GM18858 (cell line): ENCODE data around the gene DNAH6.
"Not testable (repeated sequence)": the region's sequence is repeated elsewhere in the genome, so short reads cannot be mapped to it uniquely, and the experiment has no call there.

Source experiments
- ATAC-seq: cut with Tn5 transposase; IDR thresholded peaks from one replicate; pipeline ENCODE4 v1.9.1; 2021; ENCODE audit not compliant: unreplicated experiment

DNAH6 gene

DNA sequence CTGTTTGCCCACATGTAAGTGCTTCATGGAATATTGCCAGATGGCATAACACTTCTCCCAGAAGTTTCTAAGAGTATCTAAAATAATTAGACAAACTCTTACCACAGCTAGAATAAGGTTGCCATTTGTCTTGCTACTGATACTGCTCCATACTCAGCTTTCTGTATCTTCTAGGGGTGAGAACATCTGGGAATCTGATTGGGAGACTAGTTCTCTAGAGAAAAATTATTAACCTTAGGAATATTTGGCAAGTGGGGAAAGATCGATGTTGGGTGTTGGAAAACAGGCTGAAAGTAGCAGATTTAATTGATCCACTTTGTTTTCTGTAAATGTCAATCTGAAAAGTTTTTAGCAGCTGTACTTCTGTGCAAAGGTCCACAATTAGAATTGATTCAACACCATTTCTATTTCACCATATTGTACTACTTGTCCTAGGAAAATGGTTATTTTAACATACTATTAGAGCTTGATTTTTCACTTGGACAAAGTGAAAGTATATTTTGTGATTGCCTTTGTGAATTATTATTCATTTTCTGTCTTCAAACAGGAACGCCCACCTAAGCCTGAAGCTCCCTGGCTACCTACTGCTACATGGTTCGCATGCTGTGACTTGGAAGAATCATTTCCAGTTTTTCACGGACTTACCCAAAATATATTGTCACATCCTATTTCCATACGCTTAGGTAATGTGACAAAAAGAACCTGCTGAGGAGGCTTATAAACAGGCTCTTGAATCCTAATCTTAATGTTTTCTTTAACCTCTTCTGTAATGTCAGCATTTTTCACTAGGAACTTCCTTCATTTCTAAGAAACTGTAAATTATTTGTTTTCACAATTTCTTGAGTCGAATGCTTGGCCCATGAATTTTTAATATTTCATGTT lies 216.8 kb downstream of the DNAH6 start:
- ATAC-seq, result no peak

DNA sequence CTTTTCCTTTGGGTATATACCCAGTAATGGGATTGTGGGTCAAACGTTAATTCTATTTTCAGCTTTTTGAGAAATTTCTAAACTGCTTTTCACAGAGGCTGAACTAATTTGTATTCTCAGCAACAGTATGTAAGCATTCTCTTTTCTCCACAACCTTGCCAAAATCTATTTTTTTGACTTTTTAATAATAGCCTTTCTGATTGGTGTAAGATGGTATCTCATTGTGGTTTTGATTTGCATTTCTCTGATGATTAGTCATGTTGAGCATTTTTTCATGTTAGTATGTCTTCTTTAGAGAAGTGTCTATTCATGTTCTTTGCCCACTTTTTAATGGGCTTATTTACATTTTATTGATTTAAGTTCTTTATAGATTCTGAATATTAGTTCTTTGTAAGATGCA lies 219.1 kb downstream of the DNAH6 start:
- no peak for ATAC-seq

DNA sequence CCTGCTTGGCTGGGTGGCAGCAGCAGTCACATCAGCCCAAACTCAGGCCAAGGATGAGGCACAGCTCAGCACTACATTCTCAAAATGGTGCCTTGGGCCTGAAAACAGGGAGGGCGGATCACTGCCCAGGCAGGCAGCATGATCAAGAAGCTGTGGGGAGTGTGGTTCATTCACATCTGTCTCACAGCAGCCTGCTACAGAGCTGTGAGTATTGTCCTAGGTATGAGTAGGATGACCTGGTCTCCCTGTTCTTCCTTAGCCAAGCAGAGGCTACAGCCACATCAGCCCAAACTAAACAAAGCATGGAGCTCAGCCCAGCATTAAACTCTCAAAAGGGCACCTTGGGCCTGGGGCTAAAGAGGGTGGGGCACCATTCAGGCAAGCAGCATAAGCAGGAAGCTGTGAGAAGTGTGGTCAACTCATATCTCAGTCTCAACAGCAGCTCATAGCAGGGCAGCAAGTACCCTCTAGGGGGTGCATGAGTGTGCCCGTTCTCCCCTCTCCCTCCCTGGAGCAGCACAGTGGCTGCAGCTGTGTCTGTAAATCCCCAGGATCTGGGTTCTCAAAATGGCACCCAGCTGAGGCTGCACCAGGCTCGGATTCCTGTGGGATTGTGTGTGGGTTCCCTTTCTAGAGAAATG lies 225.0 kb downstream of the DNAH6 start:
- ATAC-seq, result peak; percentile 99

DNA sequence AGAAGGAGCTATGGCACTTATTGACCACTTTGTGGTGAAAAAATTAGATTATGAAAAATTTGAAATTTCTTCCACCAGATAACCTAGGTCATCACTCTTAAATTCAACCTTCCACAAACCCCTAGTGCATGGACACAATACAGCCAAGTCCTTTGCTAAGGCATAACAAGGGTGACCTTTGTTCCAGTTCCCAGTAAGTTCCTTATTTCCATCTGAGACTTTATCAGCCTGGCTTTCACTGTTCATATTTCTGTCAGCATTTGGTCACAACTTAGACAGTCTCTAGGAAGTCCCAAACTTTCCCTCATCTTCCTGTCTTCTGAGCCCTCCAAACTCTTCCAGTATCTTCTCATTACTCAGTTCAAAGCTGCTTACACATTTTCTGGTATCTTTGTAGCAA lies 232.0 kb downstream of the DNAH6 start:
- ATAC-seq, result no peak

DNA sequence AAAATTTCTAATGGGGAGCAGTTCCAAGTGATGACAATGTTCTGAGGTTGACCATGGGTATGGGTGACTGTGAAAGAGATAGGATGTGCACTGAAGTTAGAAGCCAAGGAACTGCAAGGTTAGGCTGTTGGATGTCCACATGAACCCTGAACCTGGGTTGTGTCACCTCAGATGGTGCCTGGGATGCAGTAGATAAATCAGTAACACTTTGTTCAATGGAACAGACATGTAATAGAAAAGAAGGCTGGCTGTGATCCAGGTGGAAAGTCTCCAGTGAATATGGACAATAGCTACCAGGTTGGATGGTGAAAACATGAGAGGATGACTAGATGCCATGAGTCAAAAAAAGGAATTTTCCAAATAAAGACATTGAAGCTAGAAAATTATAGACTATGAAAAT lies 233.1 kb downstream of the DNAH6 start:
- no peak for ATAC-seq

DNA sequence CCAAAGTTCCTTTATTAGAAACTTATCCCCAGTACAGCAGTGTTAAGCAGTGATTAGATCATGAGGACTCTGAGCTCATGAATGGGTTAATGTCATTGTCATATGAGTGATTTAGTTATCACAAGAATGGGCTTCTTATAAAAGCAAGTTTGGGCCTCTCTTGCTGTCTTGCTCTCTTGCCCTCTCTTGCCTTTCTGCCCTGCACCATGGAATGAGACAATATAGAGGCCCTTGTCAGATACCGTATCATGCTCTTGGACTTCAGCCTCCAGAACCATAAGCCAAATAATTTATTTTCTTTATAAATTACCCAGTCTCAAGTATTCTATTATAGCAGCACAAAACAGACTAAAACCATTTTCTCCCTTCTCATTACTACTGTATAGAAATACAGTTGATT lies 238.8 kb downstream of the DNAH6 start:
- ATAC-seq, result no peak

DNA sequence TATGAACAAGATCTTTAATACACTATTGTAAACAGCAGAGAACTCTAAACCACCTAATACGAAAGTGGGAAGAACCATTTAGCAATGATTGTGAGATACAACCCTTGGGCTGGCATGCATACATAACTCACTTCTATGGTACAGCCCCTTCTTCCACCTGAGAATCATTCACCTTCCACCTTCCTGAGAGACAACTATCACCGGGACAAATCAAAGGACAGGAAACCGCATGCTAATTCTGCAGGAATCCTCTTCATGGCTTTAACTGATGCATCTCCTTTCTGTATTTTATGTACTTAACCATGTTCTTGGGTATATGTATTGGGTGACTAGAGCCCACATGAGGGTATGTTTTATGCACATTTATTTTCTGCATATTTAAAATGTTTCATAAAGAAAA lies 241.3 kb downstream of the DNAH6 start:
- no peak for ATAC-seq

DNA sequence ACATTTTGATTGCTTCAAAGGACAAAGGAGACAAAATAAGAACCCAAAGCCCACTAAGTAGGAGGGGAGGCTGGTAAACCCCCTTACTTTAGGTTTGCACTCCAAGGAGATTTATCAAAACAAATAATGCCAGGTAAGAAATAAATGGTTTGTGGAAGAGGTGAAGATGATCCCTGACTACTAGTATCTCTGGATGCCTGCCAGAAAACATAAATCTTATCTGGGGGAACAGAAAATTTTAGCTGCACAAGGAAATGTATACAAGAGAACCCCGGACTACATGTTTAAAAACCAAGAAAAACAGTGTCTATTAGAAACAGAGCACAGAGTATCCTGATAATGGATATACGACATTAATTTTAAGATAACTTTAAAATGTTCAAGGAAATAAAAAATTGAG lies 250.5 kb downstream of the DNAH6 start:
- no peak for ATAC-seq

DNA sequence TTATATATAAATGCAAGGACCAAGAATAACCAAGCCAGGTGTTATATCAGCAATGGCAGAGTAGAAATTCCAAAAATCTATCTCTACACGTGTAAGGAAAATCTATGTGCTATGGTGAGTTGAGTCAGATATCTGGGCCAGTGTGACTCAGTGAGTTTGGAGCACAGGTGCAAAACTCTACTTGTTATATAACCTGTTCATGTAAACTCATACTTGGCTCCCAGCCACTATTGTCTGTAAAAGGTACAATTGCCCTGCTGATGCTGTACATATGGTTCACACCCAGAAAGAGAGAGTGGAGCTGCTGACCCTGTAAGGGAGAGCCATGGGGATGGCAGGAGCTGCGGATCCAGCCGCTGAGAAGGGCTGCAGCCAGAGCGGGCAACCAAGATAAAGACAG lies 252.5 kb downstream of the DNAH6 start:
- no peak for ATAC-seq

DNA sequence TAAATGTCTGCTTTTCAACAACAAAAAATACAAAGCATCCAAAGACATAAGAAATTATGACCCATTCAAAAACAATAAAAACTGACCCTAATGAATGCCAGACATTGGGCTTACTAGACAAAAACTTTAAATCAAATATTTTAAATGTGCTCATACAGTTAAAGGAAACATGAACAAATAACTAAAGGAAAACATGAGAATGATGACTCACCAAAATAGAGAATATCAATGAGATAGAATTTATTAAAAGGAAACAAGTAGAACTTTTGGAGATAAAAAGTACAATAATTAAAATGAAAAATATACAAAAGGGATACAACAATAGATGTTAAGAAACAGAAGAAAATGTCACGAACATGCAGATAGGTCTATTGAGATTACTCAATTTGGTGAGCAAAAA lies 254.0 kb downstream of the DNAH6 start:
- no peak for ATAC-seq

DNA sequence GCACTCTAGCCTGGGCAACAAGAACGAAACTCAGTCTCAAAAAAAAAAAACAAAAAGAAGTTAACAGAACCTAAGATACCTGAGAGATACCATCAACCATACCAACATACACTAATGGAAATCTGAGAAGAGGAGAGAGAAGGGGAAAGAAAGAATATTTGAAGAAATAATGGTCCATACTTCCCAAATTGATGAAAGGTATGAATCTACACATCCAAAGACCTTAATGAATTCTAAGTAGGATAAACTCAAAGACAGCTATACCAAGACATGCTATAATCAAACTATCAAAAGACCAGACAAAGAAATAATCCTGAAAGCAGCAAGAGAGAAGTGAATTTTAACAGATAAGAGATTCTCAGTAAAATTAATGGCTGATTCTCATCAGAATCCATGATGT lies 255.0 kb downstream of the DNAH6 start:
- ATAC-seq, result no peak

DNA sequence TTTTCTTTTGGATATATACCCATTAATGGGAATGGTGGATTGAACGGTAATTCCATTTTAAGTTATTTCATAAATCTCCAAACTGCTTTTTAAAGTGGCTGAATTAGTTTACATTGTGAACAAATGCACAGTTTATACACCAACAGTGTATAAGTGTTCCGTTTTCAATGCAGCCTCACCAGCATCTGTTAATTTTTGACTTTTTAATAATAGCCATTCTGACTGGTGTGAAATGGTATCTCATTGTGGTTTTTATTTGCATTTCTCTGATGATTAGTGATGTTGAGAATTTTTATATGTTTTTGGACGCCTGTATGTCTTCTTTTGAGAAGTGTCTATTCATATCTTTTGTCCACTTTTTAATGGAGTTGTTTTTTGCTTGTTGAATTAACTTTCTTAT lies 257.3 kb downstream of the DNAH6 start:
- ATAC-seq, result not testable (repeated sequence)

DNA sequence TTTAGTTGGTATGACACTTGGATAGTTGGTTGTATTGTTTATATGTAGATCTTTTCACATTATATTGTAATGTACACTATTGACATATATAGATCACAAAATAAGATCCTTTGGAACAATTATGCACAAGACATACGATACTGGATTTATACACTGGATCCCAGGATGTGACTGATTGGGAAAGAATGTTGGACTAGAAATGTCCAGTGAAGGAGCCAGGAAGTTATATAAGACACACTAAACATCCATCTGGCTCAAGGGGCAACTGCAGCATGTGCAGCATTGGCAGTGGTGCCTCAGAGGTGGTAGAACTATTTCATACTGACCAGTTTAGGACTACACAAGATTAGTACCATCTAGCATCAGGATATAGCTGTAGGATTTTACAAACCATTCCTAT lies 259.7 kb downstream of the DNAH6 start:
- no peak for ATAC-seq

DNA sequence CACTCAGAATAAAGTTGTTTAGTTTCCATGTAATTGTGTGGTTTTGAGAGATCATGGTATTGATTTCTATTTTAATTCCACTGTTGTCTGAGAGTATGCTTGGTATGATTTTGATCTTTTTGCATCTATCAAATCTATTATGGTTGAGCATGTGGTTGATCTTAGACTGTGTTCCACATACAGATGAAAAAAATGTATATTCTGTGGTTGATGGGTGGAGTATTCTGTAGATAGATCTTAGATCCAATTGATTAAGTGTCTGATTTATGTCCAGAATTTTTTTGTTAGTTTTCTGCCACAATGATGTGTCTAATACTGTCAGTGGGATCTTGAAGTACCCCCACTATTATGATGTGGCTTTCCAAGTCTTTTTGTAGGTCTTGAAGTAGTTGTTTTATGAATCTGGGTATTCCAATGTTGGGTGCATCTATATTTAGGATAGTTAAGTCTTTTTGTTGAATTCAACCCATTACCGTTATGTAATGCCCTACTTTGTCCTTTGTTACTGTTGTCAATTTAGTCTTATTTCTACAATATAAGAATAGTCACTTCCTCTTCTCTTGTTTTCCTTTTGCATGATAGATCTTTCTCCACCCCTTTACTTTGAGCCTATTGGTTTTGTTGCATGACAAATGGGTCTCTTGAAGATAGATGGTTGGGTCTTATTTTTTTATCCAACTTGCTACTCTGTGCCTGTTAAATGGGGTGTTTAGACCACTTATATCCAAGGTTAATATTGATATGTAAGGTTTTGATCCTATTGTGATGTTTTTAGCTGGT lies 262.8 kb downstream of the DNAH6 start:
- ATAC-seq, result no peak

DNA sequence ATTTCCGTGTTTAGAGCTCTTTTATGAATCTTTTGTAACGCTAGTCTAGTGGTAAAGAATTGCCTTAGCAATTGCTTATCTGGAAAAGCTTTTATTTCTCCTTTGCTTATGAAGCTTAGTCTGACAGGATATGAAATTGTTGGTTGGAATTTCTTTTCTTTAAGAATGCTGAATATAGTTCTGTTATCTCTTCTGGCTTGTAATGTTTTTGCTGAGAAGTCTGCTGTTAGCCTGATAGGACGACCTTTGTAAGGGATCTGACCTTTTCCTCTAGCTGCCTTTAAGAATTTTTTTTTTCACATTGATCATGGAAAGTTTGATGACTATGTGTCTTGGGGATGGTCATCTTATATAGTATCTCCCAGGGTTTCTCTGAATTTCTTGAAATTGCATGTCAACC lies 263.5 kb downstream of the DNAH6 start:
- no peak for ATAC-seq

DNA sequence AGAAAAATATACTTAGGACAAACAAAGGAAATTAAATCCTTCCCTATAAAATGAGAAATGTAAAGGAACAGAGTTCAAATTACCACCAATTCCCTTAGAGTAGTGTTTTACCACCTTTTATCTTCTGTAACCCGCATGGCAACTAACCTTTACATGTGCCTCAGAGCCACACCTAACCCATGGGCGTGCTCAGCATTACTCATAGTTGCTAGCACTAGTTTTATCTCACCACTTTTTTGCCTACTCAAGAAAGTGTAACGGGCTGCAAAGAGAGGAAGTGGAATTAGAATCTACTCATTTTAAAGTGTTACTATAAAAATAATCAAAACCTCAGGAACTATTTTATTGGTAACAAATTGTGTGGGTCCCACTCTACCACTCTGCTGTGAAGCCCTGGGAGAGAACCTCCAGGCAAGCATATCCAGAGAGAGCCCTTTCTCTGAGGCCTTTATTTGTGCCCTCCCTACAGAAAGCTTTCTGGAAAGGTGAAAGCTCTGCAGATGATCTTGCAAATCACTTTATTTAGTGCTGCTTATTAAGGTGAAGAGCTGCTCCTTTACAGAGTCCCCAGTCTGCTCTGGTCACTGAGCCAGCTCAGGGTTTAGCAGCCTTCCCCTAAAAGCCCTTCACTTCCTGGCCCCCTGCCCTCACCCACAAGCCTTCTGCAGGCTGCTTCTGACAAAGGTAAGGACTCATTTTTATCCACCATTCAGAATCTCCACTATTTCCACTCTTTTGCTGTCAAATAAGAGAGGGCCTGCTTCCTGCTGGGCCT lies 265.8 kb downstream of the DNAH6 start:
- peak; percentile 87 for ATAC-seq

DNA sequence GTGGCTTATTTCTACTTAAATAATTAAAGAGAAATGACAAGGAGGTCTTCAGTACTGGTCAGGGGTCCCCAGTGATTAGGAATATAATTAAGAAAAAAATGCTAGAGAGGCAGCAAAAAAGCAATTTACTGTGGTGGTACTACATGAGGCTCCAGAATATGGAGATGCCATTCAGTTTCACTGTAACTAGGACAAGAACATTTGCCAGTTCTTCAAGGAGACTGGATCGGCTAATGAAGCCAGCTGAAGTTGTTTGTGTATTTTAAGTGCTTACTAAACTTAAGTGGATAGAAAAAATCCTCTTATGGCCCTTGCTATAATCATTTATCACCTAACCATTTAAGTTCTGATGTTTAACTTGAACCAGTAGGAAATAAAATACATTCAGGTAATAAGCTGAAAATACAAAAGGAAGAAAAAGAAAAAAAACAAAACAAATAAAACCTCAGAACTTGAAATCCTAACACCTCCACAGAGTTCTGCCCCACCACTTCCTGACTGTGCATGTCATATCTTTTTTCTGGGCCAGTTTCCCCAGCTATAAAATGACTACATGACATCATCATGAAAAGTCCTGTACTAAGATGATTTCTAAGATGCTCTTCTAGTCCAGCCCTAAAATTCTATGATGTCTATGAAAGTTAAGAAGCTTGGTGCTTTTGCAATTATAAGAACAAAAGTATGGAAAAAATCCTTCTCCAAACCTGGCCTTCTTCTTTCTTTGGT lies 266.6 kb downstream of the DNAH6 start:
- ATAC-seq, result no peak

DNA sequence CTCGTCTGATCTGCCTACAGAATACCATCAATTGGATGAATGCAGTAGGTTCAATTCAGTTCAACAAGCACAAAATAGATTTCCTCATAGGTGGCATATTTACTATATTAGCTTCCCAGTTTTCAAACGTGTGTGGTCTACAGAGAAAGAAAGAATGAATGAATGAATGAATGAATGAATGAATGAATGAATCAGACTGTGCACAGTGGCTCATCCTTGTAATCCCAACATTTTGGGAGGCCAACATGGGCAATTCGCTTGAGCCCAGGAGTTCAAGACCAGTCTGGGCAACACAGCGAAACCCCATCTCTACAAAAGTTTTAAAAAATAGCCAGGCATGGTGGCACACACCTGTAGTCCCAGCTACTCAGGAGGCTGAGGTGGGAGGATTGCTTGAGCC lies 269.7 kb downstream of the DNAH6 start:
- no peak for ATAC-seq

DNA sequence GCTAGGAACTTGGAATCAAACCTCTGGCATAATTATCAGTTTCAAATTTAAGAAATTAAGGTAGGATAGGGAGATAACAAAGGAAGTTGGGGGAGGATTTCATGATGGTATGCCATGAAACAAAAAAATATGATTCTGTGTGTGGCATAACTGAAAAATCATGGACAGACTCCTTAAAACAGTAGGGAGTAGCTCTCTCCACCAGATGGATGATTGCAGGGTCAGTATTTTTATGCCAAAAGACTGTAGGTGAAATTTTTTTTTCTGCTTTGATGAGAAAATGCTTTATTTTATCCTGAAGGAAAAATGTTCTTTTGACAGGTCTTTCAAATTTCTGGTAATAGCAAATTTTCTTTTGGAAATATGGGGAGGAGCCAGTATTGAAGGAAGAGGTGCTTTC lies 270.3 kb downstream of the DNAH6 start:
- ATAC-seq, result no peak

DNA sequence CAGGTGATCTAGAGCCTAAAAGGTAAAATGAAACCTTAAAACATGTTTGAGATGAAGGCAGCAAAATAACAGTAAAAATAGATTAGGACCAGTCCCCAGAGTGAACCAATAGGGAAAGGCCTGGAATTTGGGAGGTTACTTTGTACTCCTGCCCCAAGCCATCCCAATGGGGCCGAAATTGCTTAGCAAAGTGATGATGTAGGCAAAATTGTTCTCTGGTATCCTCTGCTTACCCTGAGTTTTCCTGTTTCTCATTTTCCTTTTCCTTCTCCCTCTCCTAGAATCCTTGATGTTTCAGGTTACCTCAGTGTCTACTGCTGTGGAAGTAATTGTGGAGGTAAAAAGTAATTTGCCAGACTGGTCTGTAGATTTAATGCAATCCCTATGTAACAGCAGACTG lies 271.7 kb downstream of the DNAH6 start:
- ATAC-seq, result no peak
